GM21576 (cell line): ENCODE results near the gene MAN1B1.

ENCODE experiments used
- ATAC-seq: cut with Tn5 transposase; IDR thresholded peaks from one replicate; pipeline ENCODE4 v1.9.1; 2021; ENCODE audit warnings: mild to moderate bottlenecking, moderate library complexity; ENCODE audit not compliant: unreplicated experiment

MAN1B1 gene

DNA sequence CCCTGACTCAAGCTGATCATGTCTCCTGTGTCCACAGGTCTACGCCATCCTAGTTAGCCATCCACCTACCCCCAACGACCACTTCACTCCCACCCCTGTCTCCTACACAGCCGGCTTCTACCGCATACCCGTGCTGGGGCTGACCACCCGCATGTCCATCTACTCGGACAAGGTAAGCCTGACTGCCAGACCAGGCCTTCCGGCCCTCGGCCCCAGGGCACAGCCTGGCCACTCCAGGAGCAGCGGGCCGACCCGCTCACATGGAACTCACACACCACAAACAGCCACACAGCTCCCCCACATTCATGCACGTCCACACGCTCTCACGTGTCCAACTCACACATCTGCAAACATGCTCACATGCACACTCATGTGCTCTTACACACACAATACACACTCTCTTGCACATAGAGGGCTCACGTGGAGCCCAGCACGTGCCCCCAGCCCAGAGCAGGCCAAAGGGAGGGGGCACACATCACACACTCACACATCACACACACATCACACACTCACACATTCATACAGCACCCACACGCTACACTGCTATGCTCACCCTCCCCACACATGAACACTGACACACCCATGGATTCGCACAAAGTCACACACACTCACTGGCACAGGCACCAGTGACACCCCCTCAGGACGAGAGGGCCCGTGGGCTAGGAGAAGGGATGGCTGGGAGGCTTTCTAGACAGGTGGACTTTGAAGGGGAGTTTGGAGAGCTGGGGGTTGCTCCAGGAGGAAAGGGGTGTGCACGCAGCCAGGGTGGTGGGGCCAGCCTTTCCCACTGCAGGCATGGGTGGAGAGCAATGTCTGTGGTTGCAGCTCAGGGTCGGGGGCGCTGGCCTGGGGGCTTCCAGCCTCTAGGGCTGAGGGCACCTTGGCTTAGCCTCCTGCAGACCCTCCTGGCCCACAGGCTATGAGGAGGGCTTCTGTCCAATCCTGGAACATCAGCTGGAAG lies 55.5 kb downstream of the MAN1B1 start:
- ATAC-seq: no peak

DNA sequence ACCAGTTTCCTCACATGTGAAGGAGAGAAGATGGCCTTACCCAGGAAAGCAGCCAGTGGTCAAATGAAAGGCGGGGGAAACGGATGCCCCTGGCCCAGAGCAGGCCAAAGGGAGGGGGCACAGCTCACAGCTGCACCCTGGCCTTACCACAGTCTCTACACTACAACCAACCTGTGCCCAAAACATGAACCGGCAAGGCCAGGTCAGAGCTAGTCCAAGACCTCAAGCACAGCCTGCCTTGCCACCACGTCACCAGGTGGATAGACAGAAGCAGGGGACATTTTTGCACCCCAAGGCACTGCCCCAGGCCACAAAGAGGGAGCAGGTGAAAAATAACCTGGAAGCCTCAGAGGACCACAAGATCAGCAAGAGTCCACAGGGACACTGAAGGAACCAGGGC lies 56.7 kb downstream of the MAN1B1 start:
- no peak for ATAC-seq

DNA sequence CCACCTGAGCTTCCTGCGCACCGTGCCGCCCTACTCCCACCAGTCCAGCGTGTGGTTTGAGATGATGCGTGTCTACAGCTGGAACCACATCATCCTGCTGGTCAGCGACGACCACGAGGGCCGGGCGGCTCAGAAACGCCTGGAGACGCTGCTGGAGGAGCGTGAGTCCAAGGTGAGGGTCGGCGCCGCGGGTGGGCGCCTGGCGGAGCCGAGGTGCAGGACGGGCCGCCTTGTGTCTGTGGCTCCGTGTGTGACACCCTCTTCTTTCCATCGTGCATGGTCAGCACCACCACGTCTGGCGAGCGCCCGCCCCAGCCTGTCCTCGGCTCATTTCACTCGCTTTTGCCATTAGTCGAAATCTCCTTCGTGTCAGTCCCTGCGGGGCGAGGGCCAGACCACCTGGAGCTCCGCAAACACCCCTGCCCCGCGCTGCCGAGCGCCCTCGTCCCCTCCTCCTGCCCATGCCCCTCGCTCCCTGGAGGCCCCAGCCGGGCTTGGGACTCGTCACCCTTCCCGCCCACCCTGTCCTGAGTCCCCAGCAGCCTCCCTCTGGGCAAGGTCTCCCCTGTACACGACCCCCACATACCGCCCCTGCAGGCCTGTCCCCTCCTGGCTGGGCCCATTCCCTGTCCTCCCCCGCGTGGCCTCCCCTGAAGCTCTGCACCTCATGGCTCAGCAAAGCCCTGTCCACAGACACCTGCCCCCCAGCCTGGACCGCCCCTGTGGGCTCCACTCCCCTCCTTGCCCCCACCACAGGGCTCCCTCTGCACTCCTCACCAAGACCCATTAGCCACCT lies 59.1 kb downstream of the MAN1B1 start:
- no peak for ATAC-seq

DNA sequence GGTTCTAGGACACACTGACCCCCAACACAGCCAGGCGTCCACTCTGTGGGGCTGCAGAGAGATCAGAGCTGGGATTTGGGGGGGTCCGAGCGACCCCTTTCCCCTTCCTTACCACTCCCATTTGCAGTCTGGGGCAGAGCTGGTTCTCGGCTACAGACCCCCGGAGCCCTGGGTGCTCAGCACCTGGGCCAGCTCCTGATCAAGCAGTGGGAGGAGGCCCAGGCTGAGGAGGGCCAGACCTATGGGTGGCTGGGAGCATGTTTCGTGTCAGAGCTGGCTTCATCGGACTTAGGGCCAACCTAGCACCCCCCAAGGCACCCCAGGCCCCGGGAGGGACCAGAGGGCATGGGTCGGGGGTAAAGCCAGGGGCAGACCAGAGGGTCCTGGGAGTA lies 59.7 kb downstream of the MAN1B1 start:
- ATAC-seq: no peak

DNA sequence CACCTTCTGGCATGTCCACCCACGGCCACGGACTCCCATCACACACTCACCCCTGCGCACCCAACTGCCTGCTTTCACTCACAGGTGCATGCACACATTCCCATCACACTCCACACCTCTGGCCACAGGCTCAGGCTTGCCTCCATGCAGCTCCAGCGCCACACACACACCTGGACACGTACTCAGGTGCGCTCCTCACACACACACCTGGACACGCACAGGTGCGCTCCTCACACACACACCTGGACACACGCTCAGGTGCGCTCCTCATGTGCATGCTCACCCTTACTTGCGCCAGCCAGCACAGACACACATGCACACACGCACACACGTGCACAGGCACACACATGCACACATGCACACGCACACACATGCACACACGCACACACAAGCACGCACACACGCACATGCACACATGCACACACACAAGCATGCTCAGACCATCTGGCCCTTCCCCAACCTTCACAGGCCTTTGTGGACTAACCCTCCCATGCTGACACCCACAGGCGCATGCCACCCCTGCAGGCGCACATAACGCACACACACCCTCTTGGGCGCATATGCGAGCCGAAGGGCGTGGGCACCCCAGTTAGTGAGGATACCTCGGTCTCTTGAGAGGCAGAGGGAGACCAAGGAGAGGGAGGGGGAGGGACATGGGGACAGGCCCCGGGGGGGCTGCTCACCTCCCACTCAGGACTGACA lies 60.5 kb downstream of the MAN1B1 start:
- no peak for ATAC-seq

DNA sequence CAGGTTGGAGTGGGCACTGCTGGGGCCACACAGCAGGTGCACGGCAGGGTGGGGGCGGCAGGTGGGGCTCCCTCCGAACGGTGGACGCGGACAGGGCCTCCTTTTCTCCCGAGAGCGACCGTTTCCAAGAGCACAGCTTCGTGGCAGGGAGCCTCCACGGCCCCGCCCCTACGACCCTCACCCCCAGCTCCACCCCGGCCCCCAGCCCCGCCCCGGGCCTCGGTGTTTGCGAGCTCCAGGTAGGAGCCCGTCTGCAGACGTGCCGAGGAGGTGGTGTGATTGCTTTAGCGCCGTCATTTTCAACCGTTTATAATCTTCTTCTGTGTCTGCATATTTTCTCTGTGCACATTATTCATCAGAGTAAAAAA lies 61.0 kb downstream of the MAN1B1 start:
- ATAC-seq: no peak

DNA sequence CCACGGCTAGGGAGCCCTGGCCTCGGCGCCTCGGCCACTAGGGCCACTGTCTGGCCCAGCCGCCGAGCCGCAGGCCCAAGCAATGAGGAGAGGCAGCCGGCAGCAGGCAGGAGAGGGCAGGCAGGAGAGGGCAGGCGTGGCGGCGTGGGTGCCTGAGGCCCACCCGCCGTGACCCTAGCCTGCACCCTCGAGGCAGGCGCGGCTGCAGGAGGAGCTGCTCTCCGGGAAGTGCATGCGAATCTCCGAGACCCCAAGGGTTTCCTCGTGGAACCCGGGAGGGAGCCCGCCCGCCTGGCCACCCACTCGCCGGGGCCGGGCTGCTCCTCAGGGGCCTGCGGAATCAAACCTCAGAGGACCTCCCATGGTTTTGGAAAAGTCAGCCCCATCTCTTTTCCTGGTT lies 61.5 kb downstream of the MAN1B1 start:
- ATAC-seq: no peak

DNA sequence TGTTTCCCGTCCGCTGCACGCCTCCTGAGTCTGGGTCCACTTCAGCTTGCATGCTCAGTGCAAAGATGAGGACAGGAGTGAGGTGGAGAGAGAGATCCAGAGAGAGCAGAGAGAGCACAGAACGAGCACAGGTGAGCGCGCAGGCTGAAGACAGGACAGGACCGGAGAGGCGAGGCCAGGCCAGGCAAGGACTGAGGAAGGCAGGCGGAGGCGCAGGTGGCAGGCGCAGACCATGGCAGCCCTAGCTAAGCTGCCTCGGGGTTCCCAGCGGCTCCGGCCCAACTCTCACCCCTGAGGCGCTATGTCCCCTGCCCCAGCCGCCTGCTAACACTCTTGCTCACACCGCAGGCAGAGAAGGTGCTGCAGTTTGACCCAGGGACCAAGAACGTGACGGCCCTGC lies 61.9 kb downstream of the MAN1B1 start:
- no peak for ATAC-seq

DNA sequence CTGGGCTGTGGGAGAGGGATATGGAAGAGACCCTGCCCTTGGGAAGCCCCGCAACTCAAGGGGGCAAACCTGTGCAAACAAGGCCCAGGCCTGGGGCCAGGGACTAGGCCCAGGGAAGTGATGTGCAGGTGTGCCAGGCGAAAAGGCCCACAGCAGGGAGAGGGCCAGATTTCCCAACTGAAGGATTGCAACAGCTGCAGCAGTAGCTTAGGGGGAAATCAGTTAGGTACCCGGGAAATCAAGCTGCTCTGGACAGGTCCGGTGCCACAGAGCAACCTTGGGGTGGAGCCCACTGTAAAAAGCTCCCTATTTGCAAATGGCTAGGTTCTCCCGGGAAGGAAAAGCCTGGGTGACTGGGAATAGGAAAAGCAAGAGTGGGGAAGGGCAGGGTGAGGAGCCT lies 62.6 kb downstream of the MAN1B1 start:
- ATAC-seq: no peak

DNA sequence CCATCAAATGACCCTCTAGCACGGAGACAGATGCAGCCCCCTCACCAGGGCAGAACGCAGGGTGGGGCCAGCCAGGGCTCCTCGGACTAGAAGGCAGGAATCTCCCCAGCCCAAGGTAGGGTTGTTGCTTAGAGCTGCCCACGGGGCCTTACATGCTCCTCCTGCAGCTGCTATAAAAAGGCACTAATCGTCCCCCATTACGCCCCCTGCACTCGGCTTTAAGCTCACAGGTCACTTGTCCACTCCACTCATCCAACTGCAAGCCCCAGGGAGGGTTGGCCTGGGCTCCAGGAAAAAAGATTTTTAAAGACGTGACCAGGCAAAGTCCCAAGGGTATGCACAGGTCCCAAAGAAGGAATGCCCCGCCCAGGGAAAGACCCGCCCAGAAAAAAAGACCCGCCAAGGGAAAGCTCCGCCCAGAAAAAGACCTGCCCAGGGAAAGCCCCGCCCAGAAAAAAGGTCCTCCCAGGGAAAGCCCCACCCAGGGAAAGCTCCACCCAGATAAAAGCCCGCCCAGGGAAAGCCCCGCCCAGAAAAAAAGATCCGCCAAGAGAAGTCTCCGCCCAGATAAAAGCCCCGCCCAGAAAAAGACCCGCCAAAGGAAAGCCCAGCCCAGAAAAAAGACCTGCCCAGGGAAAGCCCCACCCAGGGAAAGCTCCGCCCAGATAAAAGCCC lies 63.3 kb downstream of the MAN1B1 start:
- ATAC-seq: peak; percentile 16

DNA sequence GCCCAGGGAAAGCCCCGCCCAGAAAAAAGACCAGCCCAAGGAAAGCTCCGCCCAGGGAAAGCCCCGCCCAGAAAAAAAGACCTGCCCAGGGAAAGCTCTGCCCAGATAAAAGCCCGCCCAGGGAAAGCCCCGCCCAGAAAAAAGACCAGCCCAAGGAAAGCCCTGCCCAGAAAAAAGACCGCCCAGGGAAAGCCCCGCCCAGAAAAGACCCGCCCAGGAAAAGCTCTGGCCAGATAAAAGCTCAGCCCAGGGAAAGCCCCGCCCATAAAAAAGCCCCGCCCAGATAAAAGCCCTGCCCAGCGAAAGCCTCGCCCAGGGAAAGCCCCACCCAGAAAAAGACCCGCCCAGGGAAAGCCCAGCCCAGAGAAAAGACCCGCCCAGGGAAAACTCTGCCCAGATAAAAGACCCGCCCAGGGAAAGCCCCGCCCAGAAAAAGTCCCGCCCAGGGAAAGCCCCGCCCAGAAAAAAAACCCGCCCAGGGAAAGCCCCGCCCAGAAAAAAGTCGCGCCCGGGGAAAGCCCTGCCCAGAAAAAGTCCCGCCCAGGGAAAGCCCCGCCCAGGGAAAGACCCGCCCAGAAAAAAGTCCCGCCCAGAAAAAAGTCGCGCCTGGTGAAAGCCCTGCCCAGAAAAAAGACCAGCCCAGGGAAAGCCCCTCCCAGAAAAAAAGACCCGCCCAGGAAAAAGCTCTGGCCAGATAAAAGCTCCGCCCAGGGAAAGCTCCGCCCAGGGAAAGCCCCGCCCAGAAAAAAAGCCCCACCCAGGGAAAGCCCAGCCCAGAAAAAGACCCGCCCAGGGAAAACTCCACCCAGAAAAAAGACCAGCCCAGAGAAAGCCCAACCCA lies 64.1 kb downstream of the MAN1B1 start:
- ATAC-seq: peak; percentile 42

DNA sequence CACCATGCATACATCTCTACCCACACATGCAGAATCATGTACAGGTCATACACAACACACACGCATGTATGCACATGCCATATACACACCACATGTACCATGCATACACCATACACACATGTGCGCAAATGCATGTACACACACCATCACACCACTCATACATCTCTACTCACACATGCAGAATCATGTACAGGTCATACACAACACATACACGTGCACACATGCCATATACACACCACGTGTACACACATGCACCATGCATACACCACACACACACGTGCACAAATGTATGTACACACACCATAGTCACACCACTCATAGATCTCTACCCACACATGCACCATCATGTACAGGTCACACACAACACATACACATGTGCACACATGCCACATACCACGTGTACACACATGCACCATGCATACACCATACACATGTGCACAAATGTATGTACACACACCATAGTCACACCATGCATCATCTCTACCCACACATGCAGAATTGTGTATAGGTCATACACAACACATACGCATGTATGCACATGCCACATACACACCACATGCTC lies 66.1 kb downstream of the MAN1B1 start:
- ATAC-seq: no peak

DNA sequence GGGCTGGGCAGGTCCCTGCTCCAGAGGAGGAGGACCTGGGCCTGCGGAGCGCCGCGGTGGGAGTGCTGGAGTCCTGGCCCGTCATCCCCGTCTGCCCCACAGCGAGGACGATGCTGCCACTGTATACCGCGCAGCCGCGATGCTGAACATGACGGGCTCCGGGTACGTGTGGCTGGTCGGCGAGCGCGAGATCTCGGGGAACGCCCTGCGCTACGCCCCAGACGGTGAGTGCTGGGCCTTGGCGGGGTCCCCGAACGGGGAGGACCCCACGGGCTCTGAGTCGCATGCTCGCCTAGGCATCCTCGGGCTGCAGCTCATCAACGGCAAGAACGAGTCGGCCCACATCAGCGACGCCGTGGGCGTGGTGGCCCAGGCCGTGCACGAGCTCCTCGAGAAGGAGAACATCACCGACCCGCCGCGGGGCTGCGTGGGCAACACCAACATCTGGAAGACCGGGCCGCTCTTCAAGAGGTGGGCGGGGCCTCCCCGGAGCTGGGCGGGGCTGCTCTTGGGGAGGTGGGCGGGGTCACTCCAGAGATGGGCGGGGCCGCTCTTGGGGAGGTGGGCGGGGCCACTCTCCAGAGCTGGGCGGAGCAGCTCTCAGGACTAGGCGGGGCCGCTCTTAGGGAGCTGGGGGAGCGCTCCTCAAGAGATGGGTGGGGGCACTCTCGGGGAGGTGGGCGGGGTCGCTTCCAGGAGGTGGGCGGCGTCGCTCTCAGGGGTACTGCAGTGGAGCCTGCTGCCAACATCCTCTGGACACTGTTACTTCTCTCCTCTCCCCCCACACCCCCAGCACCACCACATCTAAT lies 70.0 kb downstream of the MAN1B1 start:
- no peak for ATAC-seq

DNA sequence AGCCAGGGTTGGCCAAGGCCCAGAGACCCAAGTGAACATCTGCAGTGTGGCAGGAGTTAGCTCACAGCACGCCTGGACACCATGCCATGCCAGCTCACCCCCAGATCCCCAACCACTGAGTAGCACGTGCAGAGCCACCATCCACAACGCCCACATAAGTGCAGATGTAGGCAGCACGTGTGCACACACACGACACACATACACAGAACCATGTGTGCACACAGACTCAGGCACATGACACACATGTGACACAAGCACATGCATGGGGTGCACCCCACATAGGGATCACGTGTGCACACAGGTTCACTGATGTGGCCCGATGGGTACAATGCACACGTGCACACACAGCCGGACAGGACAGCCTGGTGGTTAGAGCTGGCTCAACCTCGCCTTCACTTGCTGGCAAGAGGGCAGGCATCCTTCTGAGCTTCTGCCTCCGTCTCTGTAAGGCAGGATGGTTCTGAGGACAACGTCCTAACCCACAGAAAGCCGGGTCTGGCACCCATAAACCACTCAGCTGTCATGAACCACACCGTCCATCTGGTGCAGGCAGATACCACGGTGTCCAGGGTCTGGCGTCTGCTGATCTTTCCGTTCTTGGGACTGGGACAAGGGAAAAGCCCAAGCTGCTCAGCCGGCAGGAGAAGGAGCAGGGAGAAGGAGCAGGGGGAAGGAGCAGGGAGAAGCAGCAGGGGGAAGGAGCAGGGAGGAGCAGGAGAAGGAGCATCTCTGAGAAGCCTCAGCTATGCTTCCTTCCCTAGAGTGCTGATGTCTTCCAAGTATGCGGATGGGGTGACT lies 71.0 kb downstream of the MAN1B1 start:
- ATAC-seq: no peak

DNA sequence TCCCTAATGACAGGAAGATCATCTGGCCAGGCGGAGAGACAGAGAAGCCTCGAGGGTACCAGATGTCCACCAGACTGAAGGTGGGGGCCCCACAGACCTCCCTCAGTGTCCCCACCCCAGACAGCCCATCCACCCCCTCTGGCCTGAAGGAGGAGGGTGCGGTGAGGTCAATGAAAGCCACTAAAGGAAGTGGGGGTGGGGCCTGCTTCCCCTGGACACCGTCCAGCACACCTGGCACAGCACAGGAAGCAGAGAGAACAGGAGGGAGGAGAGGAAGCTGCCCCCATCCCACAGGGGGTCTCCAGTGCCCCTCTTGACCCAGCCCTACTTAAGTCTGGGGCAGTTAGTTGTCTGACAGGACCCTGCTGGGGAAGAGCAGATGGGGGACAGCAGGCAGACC lies 71.8 kb downstream of the MAN1B1 start:
- ATAC-seq: no peak
